MCF 10A (cell line): ENCODE measurements around the gene HECW1. TPM values are rescaled to one million over a fixed set of nuclear protein-coding genes. Genes with fewer than 3 reads are reported as not detected.

Experiments
- BruUV-seq: library from RNA; stranded (reverse); fragments of 400-500 nt; replicated peaks from 2 replicates; lab custom pipeline; 2021; lab: Mats Ljungman, UMichigan
- CTCF ChIA-PET: fragments of 300-600 bp; sonication (Branson Sonifier 250); formaldehyde crosslinking; extraction: SDS; loops from one replicate; lab custom pipeline; 2021; ENCODE audit warnings: antibody characterized with exemption, inconsistent platforms; lab: Yijun Ruan, JAX
- POLR2A ChIA-PET: fragments of 300-600, 350-650 bp; sonication (Branson Sonifier 250); formaldehyde crosslinking; extraction: SDS; loops from one replicate; lab custom pipeline; 2020; ENCODE audit warnings: antibody characterized with exemption, inconsistent platforms; lab: Yijun Ruan, JAX
- DNase-seq: peaks from one replicate; pipeline ENCODE4 v3.0.0-alpha.2; 2018; ENCODE audit not compliant: unreplicated experiment
- H3K27ac Mint-ChIP-seq: one replicate; pipeline ENCODE4 v1.8.0; 2022; ENCODE audit warnings: mild to moderate bottlenecking, low read depth, mixed read lengths; ENCODE audit not compliant: unreplicated experiment
- H3K27me3 Mint-ChIP-seq: one replicate; pipeline ENCODE4 v1.8.0; 2022; ENCODE audit warnings: mixed read lengths; ENCODE audit not compliant: insufficient read depth, unreplicated experiment
- H3K36me3 Mint-ChIP-seq: one replicate; pipeline ENCODE4 v1.8.0; 2022; ENCODE audit warnings: mild to moderate bottlenecking, moderate library complexity, mixed read lengths; ENCODE audit not compliant: insufficient read depth, unreplicated experiment
- H3K4me1 Mint-ChIP-seq: one replicate; pipeline ENCODE4 v1.8.0; 2022; ENCODE audit warnings: mixed read lengths; ENCODE audit not compliant: insufficient read depth, unreplicated experiment
- H3K4me3 Mint-ChIP-seq: one replicate; pipeline ENCODE4 v1.8.0; 2022; ENCODE audit warnings: mild to moderate bottlenecking, moderate library complexity, mixed read lengths; ENCODE audit not compliant: unreplicated experiment
- H3K9me3 Mint-ChIP-seq: one replicate; pipeline ENCODE4 v1.8.0; 2022; ENCODE audit warnings: mixed read lengths; ENCODE audit not compliant: unreplicated experiment
- intact Hi-C: fragments of 100-400 bp; cut with micrococcal nuclease; formaldehyde crosslinking; loops from 2 replicates; pipeline ENCODE4 v1.14.1; 2022
- total RNA-seq: library from RNA; stranded (reverse); gene quantifications from 2 replicates; pipeline ENCODE4 v1.2.3, GENCODE V29; 2022
- TF ChIP-seq, protein P1 (sequence below): fragments of 200-600 bp; IDR thresholded peaks from one replicate; pipeline ENCODE4 v1.8.0; 2022; ENCODE audit warnings: antibody characterized with exemption, mild to moderate bottlenecking; ENCODE audit not compliant: unreplicated experiment

The HECW1 gene
- total RNA-seq, 1 experiment from 2014 or later = not detected

DNA sequence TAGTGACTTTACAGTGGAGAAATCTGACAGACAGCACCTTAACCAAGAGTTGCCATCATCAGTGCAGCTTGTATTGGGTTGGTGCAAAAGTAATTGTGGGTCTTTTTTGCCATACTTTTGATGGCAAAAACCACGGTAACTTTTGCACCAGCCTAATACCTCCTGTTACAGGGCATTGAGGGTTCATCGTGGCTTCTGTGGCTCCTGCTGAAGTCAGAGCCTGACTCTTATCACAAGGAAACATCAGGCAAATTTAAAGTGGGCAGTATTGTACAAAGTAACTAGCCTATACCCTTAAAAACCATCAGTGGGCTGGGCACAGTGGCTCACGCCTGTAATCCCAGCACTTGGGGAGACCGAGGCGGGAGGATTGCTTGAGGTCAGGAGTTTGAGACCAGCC lies 117.4 kb downstream of the HECW1 start:
- no peaks in the 10 kb centered on the region for H3K9me3 Mint-ChIP-seq
- H3K4me3 Mint-ChIP-seq = no peak overlapping the region
- intact Hi-C loops = no loop called here
- H3K4me1 Mint-ChIP-seq = no peaks in the 10 kb centered on the region
- BruUV-seq = no TSS peak
- POLR2A ChIA-PET = no interaction called here
- CTCF ChIA-PET = interaction anchor here (0.8 to 1.1 kb wide), 2 partner anchors 32 to 89 kb away, joined by 3 to 5 read pairs; no protein-coding TSS in a partner anchor
- H3K36me3 Mint-ChIP-seq = no peaks in the 10 kb centered on the region
- no peak for DNase-seq
- H3K27me3 Mint-ChIP-seq = no peaks in the 10 kb centered on the region
- no peak overlapping the region for H3K27ac Mint-ChIP-seq
- TF ChIP-seq, protein P1, sequence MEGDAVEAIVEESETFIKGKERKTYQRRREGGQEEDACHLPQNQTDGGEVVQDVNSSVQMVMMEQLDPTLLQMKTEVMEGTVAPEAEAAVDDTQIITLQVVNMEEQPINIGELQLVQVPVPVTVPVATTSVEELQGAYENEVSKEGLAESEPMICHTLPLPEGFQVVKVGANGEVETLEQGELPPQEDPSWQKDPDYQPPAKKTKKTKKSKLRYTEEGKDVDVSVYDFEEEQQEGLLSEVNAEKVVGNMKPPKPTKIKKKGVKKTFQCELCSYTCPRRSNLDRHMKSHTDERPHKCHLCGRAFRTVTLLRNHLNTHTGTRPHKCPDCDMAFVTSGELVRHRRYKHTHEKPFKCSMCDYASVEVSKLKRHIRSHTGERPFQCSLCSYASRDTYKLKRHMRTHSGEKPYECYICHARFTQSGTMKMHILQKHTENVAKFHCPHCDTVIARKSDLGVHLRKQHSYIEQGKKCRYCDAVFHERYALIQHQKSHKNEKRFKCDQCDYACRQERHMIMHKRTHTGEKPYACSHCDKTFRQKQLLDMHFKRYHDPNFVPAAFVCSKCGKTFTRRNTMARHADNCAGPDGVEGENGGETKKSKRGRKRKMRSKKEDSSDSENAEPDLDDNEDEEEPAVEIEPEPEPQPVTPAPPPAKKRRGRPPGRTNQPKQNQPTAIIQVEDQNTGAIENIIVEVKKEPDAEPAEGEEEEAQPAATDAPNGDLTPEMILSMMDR = no peak

DNA sequence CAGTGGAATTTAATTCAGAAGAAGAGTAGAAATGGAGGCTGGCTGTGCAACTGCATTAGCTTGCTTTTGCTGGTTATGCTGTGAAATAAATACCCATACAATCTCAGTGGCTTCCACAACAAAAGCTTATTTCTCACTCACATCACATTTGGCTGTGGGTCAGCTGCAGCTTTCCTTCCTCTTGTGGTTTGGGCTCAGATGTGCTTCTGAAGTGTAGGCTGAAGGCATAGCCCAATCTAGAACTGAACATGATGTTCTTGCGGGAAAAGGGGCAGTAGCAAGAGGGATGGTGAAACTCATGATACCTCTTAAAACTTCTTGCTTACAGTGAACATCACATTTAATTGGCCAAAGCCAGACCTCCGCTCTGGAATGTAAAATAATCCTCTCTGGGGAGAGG lies 119.9 kb downstream of the HECW1 start:
- no peak overlapping the region for H3K4me3 Mint-ChIP-seq
- TF ChIP-seq, protein P1 = no peak
- DNase-seq = no peak
- H3K4me1 Mint-ChIP-seq = no peaks in the 10 kb centered on the region
- no peaks in the 10 kb centered on the region for H3K9me3 Mint-ChIP-seq
- no peak overlapping the region for H3K27ac Mint-ChIP-seq
- no peaks in the 10 kb centered on the region for H3K36me3 Mint-ChIP-seq
- BruUV-seq = no TSS peak
- POLR2A ChIA-PET = no interaction called here
- no peaks in the 10 kb centered on the region for H3K27me3 Mint-ChIP-seq
- CTCF ChIA-PET = interaction anchor here (1.1 kb wide), 1 partner anchor 291 kb away, joined by 3 read pairs; no protein-coding TSS in a partner anchor
- intact Hi-C loops = no loop called here

DNA sequence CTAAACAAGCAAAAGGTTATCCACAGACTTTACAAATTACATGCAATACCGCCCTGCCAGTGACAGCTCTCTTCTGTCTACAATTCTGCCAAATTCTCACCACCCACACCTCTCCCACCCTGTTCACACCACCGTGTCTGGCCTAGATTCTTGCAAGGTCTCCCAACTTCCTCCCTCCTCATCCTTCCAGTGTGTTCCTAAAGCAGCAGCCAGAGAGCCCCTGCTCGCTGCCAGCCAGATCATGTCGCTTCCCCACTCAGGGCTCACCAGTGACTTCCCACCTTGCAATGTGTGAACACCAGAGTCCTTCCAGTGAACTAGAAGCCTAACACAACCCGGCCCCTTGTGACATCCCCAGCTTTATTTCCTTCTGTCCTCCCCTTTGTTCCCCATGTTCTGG lies 121.6 kb downstream of the HECW1 start:
- Mint-ChIP-seq H3K4me3 (no peak overlapping the region), H3K9me3 (no peaks in the 10 kb centered on the region), H3K27me3 (no peaks in the 10 kb centered on the region), H3K27ac (no peak overlapping the region), H3K4me1 (no peaks in the 10 kb centered on the region), H3K36me3 (no peaks in the 10 kb centered on the region)
- no TSS peak for BruUV-seq
- intact Hi-C loops = no loop called here
- DNase-seq = no peak
- POLR2A ChIA-PET = interaction anchor here (0.6 to 0.7 kb wide), 2 partner anchors 170 to 704 kb away, joined by 3 read pairs; no protein-coding TSS in a partner anchor
- CTCF ChIA-PET = interaction anchor here (0.6 to 2.1 kb wide), 6 partner anchors 11 to 295 kb away, joined by 3 to 9 read pairs (median 3); no protein-coding TSS in a partner anchor
- TF ChIP-seq, protein P1 = no peak

DNA sequence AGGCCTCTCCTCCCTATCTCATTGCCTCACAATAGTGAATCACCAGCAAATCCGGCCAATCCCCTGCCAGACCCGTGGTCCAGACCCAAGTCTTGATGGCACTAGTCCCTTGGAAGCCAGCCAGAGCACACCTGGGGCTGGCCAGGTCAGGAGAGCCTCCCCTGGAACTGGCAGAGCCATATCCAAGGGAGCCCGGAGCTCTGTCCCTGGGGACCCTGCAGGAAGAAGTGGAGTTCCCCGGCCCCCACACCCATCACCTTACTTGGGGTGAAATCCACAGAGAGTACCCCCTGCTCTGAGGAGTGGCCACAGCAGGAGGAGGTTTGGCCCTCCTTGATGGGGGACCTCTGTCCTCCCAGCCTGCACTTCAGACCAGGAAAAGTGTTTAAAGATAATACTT lies 122.5 kb downstream of the HECW1 start:
- intact Hi-C loops = no loop called here
- Mint-ChIP-seq H3K27ac (no peak overlapping the region), H3K36me3 (no peaks in the 10 kb centered on the region), H3K27me3 (no peaks in the 10 kb centered on the region), H3K9me3 (no peaks in the 10 kb centered on the region), H3K4me1 (no peaks in the 10 kb centered on the region), H3K4me3 (no peak overlapping the region)
- TF ChIP-seq, protein P1 = no peak
- ChIA-PET POLR2A (interaction anchor here (1.5 kb wide), 1 partner anchor 15 kb away, joined by 5 read pairs; no protein-coding TSS in a partner anchor), CTCF (interaction anchor here (0.6 to 2.1 kb wide), 2 partner anchors 27 to 98 kb away, joined by 3 to 9 read pairs; no protein-coding TSS in a partner anchor)
- DNase-seq = peak; percentile 52
- BruUV-seq = no TSS peak
